ENCODE data around the gene LMNB1.

The LMNB1 gene

DNA sequence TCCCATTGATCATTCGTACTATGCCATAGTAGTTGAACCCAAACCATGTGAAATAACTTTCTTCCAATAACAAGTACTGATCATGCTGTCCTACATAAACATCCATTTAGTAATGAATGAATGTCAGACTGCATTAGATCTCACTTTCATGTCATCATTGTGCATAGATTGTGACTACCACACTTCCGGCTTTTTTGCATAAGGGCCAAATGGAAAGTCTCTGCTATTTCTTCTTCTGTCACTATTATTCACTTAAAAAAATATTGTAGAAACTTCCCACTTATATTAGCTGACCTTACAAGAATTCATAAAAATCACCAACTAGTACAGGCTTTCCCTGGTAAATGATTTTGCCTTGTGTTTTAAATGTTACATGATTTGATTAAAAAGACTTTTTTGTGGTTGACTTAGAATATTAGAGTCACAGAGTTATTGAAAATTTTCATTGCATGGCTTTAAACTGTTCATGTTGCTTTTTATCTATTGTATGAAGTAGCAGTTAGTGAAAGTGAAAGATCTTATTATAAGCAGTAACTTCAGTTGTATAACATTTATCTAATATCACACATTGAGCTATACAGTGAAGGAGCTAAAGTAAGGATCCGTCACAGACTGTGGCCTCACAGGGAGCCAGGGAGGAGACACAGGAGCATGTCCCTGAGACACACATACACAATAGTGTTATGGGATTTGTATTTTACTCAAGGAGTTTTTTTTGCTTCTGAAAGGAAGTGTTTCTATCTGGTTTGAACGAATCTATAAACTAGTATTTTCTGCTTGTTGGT is 33.9 kb downstream of the LMNB1 start:
- TF ChIP-seq CEBPB (IDR thresholded peaks at IDR 0.05), result no peak
- TF ChIP-seq, protein P1, sequence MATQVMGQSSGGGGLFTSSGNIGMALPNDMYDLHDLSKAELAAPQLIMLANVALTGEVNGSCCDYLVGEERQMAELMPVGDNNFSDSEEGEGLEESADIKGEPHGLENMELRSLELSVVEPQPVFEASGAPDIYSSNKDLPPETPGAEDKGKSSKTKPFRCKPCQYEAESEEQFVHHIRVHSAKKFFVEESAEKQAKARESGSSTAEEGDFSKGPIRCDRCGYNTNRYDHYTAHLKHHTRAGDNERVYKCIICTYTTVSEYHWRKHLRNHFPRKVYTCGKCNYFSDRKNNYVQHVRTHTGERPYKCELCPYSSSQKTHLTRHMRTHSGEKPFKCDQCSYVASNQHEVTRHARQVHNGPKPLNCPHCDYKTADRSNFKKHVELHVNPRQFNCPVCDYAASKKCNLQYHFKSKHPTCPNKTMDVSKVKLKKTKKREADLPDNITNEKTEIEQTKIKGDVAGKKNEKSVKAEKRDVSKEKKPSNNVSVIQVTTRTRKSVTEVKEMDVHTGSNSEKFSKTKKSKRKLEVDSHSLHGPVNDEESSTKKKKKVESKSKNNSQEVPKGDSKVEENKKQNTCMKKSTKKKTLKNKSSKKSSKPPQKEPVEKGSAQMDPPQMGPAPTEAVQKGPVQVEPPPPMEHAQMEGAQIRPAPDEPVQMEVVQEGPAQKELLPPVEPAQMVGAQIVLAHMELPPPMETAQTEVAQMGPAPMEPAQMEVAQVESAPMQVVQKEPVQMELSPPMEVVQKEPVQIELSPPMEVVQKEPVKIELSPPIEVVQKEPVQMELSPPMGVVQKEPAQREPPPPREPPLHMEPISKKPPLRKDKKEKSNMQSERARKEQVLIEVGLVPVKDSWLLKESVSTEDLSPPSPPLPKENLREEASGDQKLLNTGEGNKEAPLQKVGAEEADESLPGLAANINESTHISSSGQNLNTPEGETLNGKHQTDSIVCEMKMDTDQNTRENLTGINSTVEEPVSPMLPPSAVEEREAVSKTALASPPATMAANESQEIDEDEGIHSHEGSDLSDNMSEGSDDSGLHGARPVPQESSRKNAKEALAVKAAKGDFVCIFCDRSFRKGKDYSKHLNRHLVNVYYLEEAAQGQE (IDR thresholded peaks at IDR 0.05; ENCODE audit: low read depth), result no peak
- TF ChIP-seq EP300 (IDR thresholded peaks at IDR 0.05; ENCODE audit: borderline replicate concordance), result no peak
- TF ChIP-seq, protein P2, sequence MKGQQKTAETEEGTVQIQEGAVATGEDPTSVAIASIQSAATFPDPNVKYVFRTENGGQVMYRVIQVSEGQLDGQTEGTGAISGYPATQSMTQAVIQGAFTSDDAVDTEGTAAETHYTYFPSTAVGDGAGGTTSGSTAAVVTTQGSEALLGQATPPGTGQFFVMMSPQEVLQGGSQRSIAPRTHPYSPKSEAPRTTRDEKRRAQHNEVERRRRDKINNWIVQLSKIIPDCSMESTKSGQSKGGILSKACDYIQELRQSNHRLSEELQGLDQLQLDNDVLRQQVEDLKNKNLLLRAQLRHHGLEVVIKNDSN (IDR thresholded peaks at IDR 0.05), result no peak
- no peak for TF ChIP-seq FOXM1 (IDR thresholded peaks at IDR 0.05; ENCODE audit: borderline replicate concordance, low read depth)
- TF ChIP-seq CREB1 (IDR thresholded peaks at IDR 0.05; ENCODE audit: low read depth), result no peak
- no peak for TF ChIP-seq YY1 (IDR thresholded peaks at IDR 0.05; ENCODE audit: low read depth)
- no peak for TF ChIP-seq EGR1 (IDR thresholded peaks at IDR 0.05)
- no peak for TF ChIP-seq RAD21 (IDR thresholded peaks at IDR 0.05; ENCODE audit: low read depth)
- TF ChIP-seq, protein P3, sequence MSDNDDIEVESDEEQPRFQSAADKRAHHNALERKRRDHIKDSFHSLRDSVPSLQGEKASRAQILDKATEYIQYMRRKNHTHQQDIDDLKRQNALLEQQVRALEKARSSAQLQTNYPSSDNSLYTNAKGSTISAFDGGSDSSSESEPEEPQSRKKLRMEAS (IDR thresholded peaks at IDR 0.05), result no peak
- no peak for TF ChIP-seq TAF1 (IDR thresholded peaks at IDR 0.05; ENCODE audit: low read depth)
- TF ChIP-seq NFIC (IDR thresholded peaks at IDR 0.05), result no peak
- no peak for TF ChIP-seq ZBTB7A (IDR thresholded peaks at IDR 0.05; ENCODE audit: low read depth)
- TF ChIP-seq TCF12 (IDR thresholded peaks at IDR 0.05; ENCODE audit: low read depth), result no peak
- no peak for TF ChIP-seq TEAD4 (IDR thresholded peaks at IDR 0.05)

DNA sequence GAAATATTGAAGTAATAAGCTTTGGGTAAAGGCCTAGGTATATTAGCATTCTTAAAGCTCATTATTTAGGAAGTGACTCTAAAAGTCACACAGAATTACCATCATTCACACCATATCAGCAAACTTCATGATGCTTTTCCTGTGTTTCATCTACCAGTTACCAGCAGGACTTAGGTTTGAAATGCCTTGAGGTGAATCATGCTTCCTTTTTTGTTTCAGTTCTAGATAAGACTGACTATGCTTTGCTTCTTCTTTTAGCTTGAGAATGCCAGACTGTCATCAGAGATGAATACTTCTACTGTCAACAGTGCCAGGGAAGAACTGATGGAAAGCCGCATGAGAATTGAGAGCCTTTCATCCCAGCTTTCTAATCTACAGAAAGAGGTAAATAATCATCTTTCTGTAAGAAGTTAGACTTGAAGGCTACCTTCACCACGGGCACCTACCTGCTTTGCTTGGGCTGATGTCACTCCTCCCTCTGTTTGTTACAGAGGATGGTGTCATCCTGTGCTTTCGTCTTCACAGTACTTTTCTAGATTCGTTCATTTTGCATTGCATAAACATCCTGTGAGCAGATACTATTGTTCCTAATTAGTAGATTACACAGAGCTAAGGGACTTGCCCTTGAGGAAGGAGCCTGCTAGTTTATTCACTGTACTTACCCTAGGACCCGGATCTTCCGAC is 34.7 kb downstream of the LMNB1 start:
- no peak for TF ChIP-seq EGR1 (IDR thresholded peaks at IDR 0.05)
- TF ChIP-seq TEAD4 (IDR thresholded peaks at IDR 0.05), result no peak
- no peak for TF ChIP-seq RAD21 (IDR thresholded peaks at IDR 0.05; ENCODE audit: low read depth)
- TF ChIP-seq, protein P3 (IDR thresholded peaks at IDR 0.05), result no peak
- TF ChIP-seq NFIC (IDR thresholded peaks at IDR 0.05), result no peak
- TF ChIP-seq ZBTB7A (IDR thresholded peaks at IDR 0.05; ENCODE audit: low read depth), result no peak
- no peak for TF ChIP-seq TAF1 (IDR thresholded peaks at IDR 0.05; ENCODE audit: low read depth)
- TF ChIP-seq, protein P2 (IDR thresholded peaks at IDR 0.05), result no peak
- TF ChIP-seq EP300 (IDR thresholded peaks at IDR 0.05; ENCODE audit: borderline replicate concordance), result no peak
- no peak for TF ChIP-seq TCF12 (IDR thresholded peaks at IDR 0.05; ENCODE audit: low read depth)
- TF ChIP-seq YY1 (IDR thresholded peaks at IDR 0.05; ENCODE audit: low read depth), result no peak

DNA sequence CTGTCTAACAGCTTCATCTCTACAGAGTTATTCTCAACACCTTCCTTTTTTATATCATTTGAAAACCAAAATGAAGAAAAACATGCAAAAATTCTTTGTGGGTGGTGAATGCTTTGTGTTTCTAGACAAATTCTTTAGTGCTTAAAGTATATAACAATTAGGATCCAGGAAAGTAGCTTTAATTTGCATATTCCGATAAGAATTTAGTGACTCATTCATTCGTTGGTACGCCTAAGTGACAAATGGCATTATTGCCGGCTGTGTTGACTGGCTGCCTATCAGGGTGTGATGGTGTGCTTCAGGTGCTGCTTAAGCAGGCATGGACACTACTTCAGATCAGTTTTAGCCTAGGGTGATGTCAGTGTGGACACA is 35.2 kb downstream of the LMNB1 start:
- TF ChIP-seq ZBTB7A (IDR thresholded peaks at IDR 0.05; ENCODE audit: low read depth), result no peak
- TF ChIP-seq FOXM1 (IDR thresholded peaks at IDR 0.05; ENCODE audit: borderline replicate concordance, low read depth), result no peak
- no peak for TF ChIP-seq TEAD4 (IDR thresholded peaks at IDR 0.05)

DNA sequence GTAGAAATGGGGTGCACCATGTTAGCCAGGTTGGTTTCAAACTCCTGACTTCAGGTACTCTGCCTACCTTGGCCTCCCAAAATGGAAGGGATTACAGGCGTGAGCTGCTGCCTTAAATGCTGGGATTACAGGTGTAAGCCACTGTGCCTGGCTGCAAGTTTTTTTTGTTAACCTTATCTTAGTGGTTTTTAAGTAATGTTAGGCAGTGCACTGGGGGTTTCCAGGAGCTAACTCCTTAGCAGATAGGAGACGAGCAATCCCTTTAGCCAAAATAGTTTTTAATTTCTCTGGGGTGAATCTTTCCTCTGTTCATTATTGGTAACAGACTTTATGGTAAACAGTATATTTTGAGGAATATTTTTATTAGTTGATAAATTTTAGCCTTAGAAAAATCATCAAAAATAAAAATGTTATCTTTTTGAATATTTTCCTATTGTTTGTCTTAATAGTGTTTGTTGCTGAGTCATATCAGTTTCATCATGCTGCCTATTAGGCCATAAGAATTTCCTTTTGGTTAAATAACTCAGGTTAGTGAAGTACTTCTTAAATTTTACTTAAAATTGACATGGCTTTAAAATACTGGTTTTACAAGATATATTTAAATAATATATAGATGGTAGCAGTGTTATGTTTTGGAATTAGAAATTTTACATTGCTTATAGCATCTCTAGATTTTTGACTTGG is 37.9 kb downstream of the LMNB1 start:
- no peak for TF ChIP-seq EP300 (IDR thresholded peaks at IDR 0.05; ENCODE audit: borderline replicate concordance)
- TF ChIP-seq, protein P2 (IDR thresholded peaks at IDR 0.05), result no peak
- no peak for TF ChIP-seq TCF12 (IDR thresholded peaks at IDR 0.05; ENCODE audit: low read depth)
- TF ChIP-seq TAF1 (IDR thresholded peaks at IDR 0.05; ENCODE audit: low read depth), result no peak
- TF ChIP-seq, protein P1 (IDR thresholded peaks at IDR 0.05; ENCODE audit: low read depth), result no peak
- no peak for TF ChIP-seq CREB1 (IDR thresholded peaks at IDR 0.05; ENCODE audit: low read depth)
- no peak for TF ChIP-seq CEBPB (IDR thresholded peaks at IDR 0.05)
- no peak for TF ChIP-seq NFIC (IDR thresholded peaks at IDR 0.05)
- TF ChIP-seq ZBTB7A (IDR thresholded peaks at IDR 0.05; ENCODE audit: low read depth), result no peak
- TF ChIP-seq FOXM1 (IDR thresholded peaks at IDR 0.05; ENCODE audit: borderline replicate concordance, low read depth), result no peak

DNA sequence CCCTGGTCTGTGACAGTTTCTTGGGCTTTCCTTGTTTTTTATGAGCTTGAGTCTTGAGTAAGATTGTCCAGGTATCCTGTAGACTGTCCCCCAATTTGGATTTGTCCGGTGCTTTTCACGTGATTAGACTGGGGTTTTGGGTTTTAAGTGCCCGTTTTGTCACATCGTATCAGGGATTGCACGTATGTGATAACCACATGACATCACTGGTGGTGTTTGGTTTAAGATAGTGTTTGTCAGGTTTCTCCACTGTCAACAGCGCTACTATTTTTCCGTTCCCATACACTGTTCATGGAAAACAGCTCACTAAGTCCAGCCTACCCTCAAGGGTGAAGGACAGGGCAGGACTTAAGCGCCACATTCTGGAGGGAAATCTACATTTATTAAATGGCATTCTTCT is 39.7 kb downstream of the LMNB1 start:
- TF ChIP-seq TEAD4 (IDR thresholded peaks at IDR 0.05) (no peak), FOXM1 (IDR thresholded peaks at IDR 0.05; ENCODE audit: borderline replicate concordance, low read depth) (no peak), CREB1 (IDR thresholded peaks at IDR 0.05; ENCODE audit: low read depth) (no peak), TAF1 (IDR thresholded peaks at IDR 0.05; ENCODE audit: low read depth) (no peak), NFIC (IDR thresholded peaks at IDR 0.05) (no peak), RAD21 (IDR thresholded peaks at IDR 0.05; ENCODE audit: low read depth) (no peak), ZBTB7A (IDR thresholded peaks at IDR 0.05; ENCODE audit: low read depth) (no peak), EGR1 (IDR thresholded peaks at IDR 0.05) (no peak), CEBPB (IDR thresholded peaks at IDR 0.05) (no peak), YY1 (IDR thresholded peaks at IDR 0.05; ENCODE audit: low read depth) (no peak)
- TF ChIP-seq, protein P2 (IDR thresholded peaks at IDR 0.05), result no peak
- TF ChIP-seq, protein P3 (IDR thresholded peaks at IDR 0.05), result no peak
